HG03159 (cell line): ENCODE data around the gene SRRM3.
"Not testable (repeated sequence)": the region's sequence is repeated elsewhere in the genome, so short reads cannot be mapped to it uniquely, and the experiment has no call there.

Experiments used
- ATAC-seq: cut with Tn5 transposase; IDR thresholded peaks from one replicate; pipeline ENCODE4 v1.9.1; 2021; ENCODE audit warnings: mild to moderate bottlenecking, moderate library complexity; ENCODE audit not compliant: unreplicated experiment

The SRRM3 gene

GRCh38 chr7:76310102-76310957 lies 108.6 kb downstream of the SRRM3 start:
- no peak for ATAC-seq

GRCh38 chr7:76311838-76312237 lies 110.1 kb downstream of the SRRM3 start:
- ATAC-seq = not testable (repeated sequence)

GRCh38 chr7:76314042-76314721 lies 112.5 kb downstream of the SRRM3 start:
- ATAC-seq = peak; percentile 43

GRCh38 chr7:76314740-76315139 lies 113.0 kb downstream of the SRRM3 start:
- ATAC-seq = not testable (repeated sequence)

- ATAC-seq = no peak
Observed at GRCh38 chr7:76315364-76315763, 113.7 kb downstream of the SRRM3 start.

- no peak for ATAC-seq
Observed at GRCh38 chr7:76316984-76317781, 115.5 kb downstream of the SRRM3 start.

GRCh38 chr7:76317782-76318487 lies 116.2 kb downstream of the SRRM3 start:
- peak; percentile 90 for ATAC-seq

- ATAC-seq = peak; percentile 46
Observed at GRCh38 chr7:76318488-76319353, 117.0 kb downstream of the SRRM3 start.

- no peak for ATAC-seq
Observed at GRCh38 chr7:76325092-76325491, 123.4 kb downstream of the SRRM3 start.

GRCh38 chr7:76325811-76326210 lies 124.1 kb downstream of the SRRM3 start:
- no peak for ATAC-seq

GRCh38 chr7:76326646-76327233 lies 125.0 kb downstream of the SRRM3 start:
- ATAC-seq = no peak

- no peak for ATAC-seq
Observed at GRCh38 chr7:76327610-76328009, 125.9 kb downstream of the SRRM3 start.

GRCh38 chr7:76328389-76328788 lies 126.7 kb downstream of the SRRM3 start:
- no peak for ATAC-seq

- ATAC-seq = no peak
Observed at GRCh38 chr7:76329479-76329878, 127.8 kb downstream of the SRRM3 start.

GRCh38 chr7:76330261-76330660 lies 128.6 kb downstream of the SRRM3 start:
- no peak for ATAC-seq

GRCh38 chr7:76330673-76331072 lies 129.0 kb downstream of the SRRM3 start:
- no peak for ATAC-seq

GRCh38 chr7:76332078-76332477 lies 130.4 kb downstream of the SRRM3 start:
- ATAC-seq = no peak

- no peak for ATAC-seq
Observed at GRCh38 chr7:76333511-76334101, 131.9 kb downstream of the SRRM3 start.
